ENCODE results near the gene ZNF670.
A peak's percentile ranks its signal among the peaks of the same experiment; 100 is the strongest.

ZNF670 gene

GRCh38 chr1:247119600-247120407 lies 41.2 kb upstream of the ZNF670 start:
- POLR2A ChIA-PET = no interaction called here
- CTCF ChIA-PET = interaction anchor here (1.1 to 1.4 kb wide), 2 partner anchors 10 to 42 kb away, joined by 3 to 4 read pairs; partner anchors contain the start of gene ZNF670
- H3K4me1 ChIP-seq (ENCODE audit: control extremely low read depth in 1 of 4, control insufficient read depth in 4 of 4, insufficient read depth in 4 of 4, low read length in 3 of 4) = no peaks in the 10 kb centered on the region
- no peak overlapping the region for H3K27ac ChIP-seq (ENCODE audit: insufficient read depth in 1 of 2, low read depth in 1 of 2, low read length in 2 of 2, poor library complexity in 1 of 2, severe bottlenecking in 2 of 2)
- peaks cover 0 to 3% (median 2%) of the 10 kb centered on the region in 5 experiments for H3K9me3 ChIP-seq (ENCODE audit: control extremely low read depth in 1 of 5, control insufficient read depth in 4 of 5, insufficient read depth in 2 of 5, low read depth in 1 of 5, low read length in 4 of 5)
- no peak for DNase-seq
- H3K27me3 ChIP-seq (replicated peaks in 2 of 5; ENCODE audit: control insufficient read depth in 4 of 5, insufficient read depth in 5 of 5, low read length in 4 of 5) = peaks cover 0 to 1% (median 0%) of the 10 kb centered on the region in 5 experiments
- 97% methylated on average over 16 of the region's 22 CpGs for WGBS (ENCODE audit: insufficient coverage)
- H3K36me3 ChIP-seq (ENCODE audit: control insufficient read depth in 4 of 4, insufficient read depth in 4 of 4, low read length in 3 of 4) = no peaks in the 10 kb centered on the region
- no peak overlapping the region for H3K4me3 ChIP-seq (ENCODE audit: control insufficient read depth in 1 of 7, extremely low read depth in 1 of 7, insufficient read depth in 4 of 7, low read depth in 2 of 7, low read length in 6 of 7)

- H3K9me3 ChIP-seq (ENCODE audit: control extremely low read depth in 1 of 5, control insufficient read depth in 4 of 5, insufficient read depth in 2 of 5, low read depth in 1 of 5, low read length in 4 of 5) = peaks cover 0 to 3% (median 2%) of the 10 kb centered on the region in 5 experiments
- no peak overlapping the region for H3K27ac ChIP-seq (ENCODE audit: insufficient read depth in 1 of 2, low read depth in 1 of 2, low read length in 2 of 2, poor library complexity in 1 of 2, severe bottlenecking in 2 of 2)
- no peaks in the 10 kb centered on the region for H3K36me3 ChIP-seq (ENCODE audit: control insufficient read depth in 4 of 4, insufficient read depth in 4 of 4, low read length in 3 of 4)
- peaks cover 0 to 3% (median 0%) of the 10 kb centered on the region in 5 experiments for H3K27me3 ChIP-seq (replicated peaks in 2 of 5; ENCODE audit: control insufficient read depth in 4 of 5, insufficient read depth in 5 of 5, low read length in 4 of 5)
- WGBS (ENCODE audit: insufficient coverage) = 71% methylated on average over 11 of the region's 11 CpGs
- H3K4me3 ChIP-seq (ENCODE audit: control insufficient read depth in 1 of 7, extremely low read depth in 1 of 7, insufficient read depth in 4 of 7, low read depth in 2 of 7, low read length in 6 of 7) = no peak overlapping the region
- CTCF ChIA-PET = interaction anchor here (1.1 to 1.4 kb wide), 2 partner anchors 9 to 41 kb away, joined by 3 to 4 read pairs; partner anchors contain the start of gene ZNF670
- no peaks in the 10 kb centered on the region for H3K4me1 ChIP-seq (ENCODE audit: control extremely low read depth in 1 of 4, control insufficient read depth in 4 of 4, insufficient read depth in 4 of 4, low read length in 3 of 4)
- peak; percentile 76 to 86 (median 80) for DNase-seq
- POLR2A ChIA-PET = no interaction called here
Observed at GRCh38 chr1:247118946-247119446, 40.4 kb upstream of the ZNF670 start.

GRCh38 chr1:247115545-247115944 lies 36.9 kb upstream of the ZNF670 start:
- H3K27ac ChIP-seq (ENCODE audit: insufficient read depth in 1 of 2, low read depth in 1 of 2, low read length in 2 of 2, poor library complexity in 1 of 2, severe bottlenecking in 2 of 2) = no peak overlapping the region
- H3K4me3 ChIP-seq (ENCODE audit: control insufficient read depth in 1 of 7, extremely low read depth in 1 of 7, insufficient read depth in 4 of 7, low read depth in 2 of 7, low read length in 6 of 7) = no peak overlapping the region
- 94% methylated on average over 7 of the region's 12 CpGs for WGBS (ENCODE audit: insufficient coverage)
- no peaks in the 10 kb centered on the region for H3K9me3 ChIP-seq (ENCODE audit: control extremely low read depth in 1 of 5, control insufficient read depth in 4 of 5, insufficient read depth in 2 of 5, low read depth in 1 of 5, low read length in 4 of 5)
- DNase-seq = no peak
- POLR2A ChIA-PET = no interaction called here
- no peaks in the 10 kb centered on the region for H3K36me3 ChIP-seq (ENCODE audit: control insufficient read depth in 4 of 4, insufficient read depth in 4 of 4, low read length in 3 of 4)
- H3K4me1 ChIP-seq (ENCODE audit: control extremely low read depth in 1 of 4, control insufficient read depth in 4 of 4, insufficient read depth in 4 of 4, low read length in 3 of 4) = peaks cover 0 to 19% (median 17%) of the 10 kb centered on the region in 4 experiments
- CTCF ChIA-PET = no interaction called here
- H3K27me3 ChIP-seq (replicated peaks in 2 of 5; ENCODE audit: control insufficient read depth in 4 of 5, insufficient read depth in 5 of 5, low read length in 4 of 5) = peaks cover 0 to 36% (median 11%) of the 10 kb centered on the region in 5 experiments

- H3K9me3 ChIP-seq (ENCODE audit: control extremely low read depth in 1 of 5, control insufficient read depth in 4 of 5, insufficient read depth in 2 of 5, low read depth in 1 of 5, low read length in 4 of 5) = no peaks in the 10 kb centered on the region
- peaks cover 0 to 38% (median 13%) of the 10 kb centered on the region in 5 experiments for H3K27me3 ChIP-seq (replicated peaks in 2 of 5; ENCODE audit: control insufficient read depth in 4 of 5, insufficient read depth in 5 of 5, low read length in 4 of 5)
- no peak overlapping the region for H3K4me3 ChIP-seq (ENCODE audit: control insufficient read depth in 1 of 7, extremely low read depth in 1 of 7, insufficient read depth in 4 of 7, low read depth in 2 of 7, low read length in 6 of 7)
- CTCF ChIA-PET = no interaction called here
- no peak overlapping the region for H3K27ac ChIP-seq (ENCODE audit: insufficient read depth in 1 of 2, low read depth in 1 of 2, low read length in 2 of 2, poor library complexity in 1 of 2, severe bottlenecking in 2 of 2)
- peaks cover 0 to 20% (median 18%) of the 10 kb centered on the region in 4 experiments for H3K4me1 ChIP-seq (ENCODE audit: control extremely low read depth in 1 of 4, control insufficient read depth in 4 of 4, insufficient read depth in 4 of 4, low read length in 3 of 4)
- WGBS (ENCODE audit: insufficient coverage) = 88% methylated on average over 6 of the region's 7 CpGs
- DNase-seq = no peak
- POLR2A ChIA-PET = no interaction called here
- H3K36me3 ChIP-seq (ENCODE audit: control insufficient read depth in 4 of 4, insufficient read depth in 4 of 4, low read length in 3 of 4) = no peaks in the 10 kb centered on the region
Observed at GRCh38 chr1:247115141-247115510, 36.5 kb upstream of the ZNF670 start.

GRCh38 chr1:247114351-247115140 lies 35.9 kb upstream of the ZNF670 start:
- ChIA-PET POLR2A (no interaction called here), CTCF (no interaction called here)
- Histone ChIP-seq H3K36me3 (ENCODE audit: control insufficient read depth in 4 of 4, insufficient read depth in 4 of 4, low read length in 3 of 4) (no peaks in the 10 kb centered on the region), H3K9me3 (ENCODE audit: control extremely low read depth in 1 of 5, control insufficient read depth in 4 of 5, insufficient read depth in 2 of 5, low read depth in 1 of 5, low read length in 4 of 5) (no peaks in the 10 kb centered on the region), H3K4me3 (ENCODE audit: control insufficient read depth in 1 of 7, extremely low read depth in 1 of 7, insufficient read depth in 4 of 7, low read depth in 2 of 7, low read length in 6 of 7) (no peak overlapping the region), H3K4me1 (ENCODE audit: control extremely low read depth in 1 of 4, control insufficient read depth in 4 of 4, insufficient read depth in 4 of 4, low read length in 3 of 4) (peaks cover 0 to 20% (median 18%) of the 10 kb centered on the region in 4 experiments), H3K27ac (ENCODE audit: insufficient read depth in 1 of 2, low read depth in 1 of 2, low read length in 2 of 2, poor library complexity in 1 of 2, severe bottlenecking in 2 of 2) (no peak overlapping the region), H3K27me3 (replicated peaks in 2 of 5; ENCODE audit: control insufficient read depth in 4 of 5, insufficient read depth in 5 of 5, low read length in 4 of 5) (peaks cover 0 to 41% (median 16%) of the 10 kb centered on the region in 5 experiments)
- WGBS (ENCODE audit: insufficient coverage) = 98% methylated on average over 12 of the region's 13 CpGs
- no peak for DNase-seq

- no peaks in the 10 kb centered on the region for H3K9me3 ChIP-seq (ENCODE audit: control extremely low read depth in 1 of 5, control insufficient read depth in 4 of 5, insufficient read depth in 2 of 5, low read depth in 1 of 5, low read length in 4 of 5)
- ChIA-PET POLR2A (no interaction called here), CTCF (no interaction called here)
- H3K36me3 ChIP-seq (ENCODE audit: control insufficient read depth in 4 of 4, insufficient read depth in 4 of 4, low read length in 3 of 4) = no peaks in the 10 kb centered on the region
- peaks cover 0 to 20% (median 18%) of the 10 kb centered on the region in 4 experiments for H3K4me1 ChIP-seq (ENCODE audit: control extremely low read depth in 1 of 4, control insufficient read depth in 4 of 4, insufficient read depth in 4 of 4, low read length in 3 of 4)
- H3K4me3 ChIP-seq (ENCODE audit: control insufficient read depth in 1 of 7, extremely low read depth in 1 of 7, insufficient read depth in 4 of 7, low read depth in 2 of 7, low read length in 6 of 7) = no peak overlapping the region
- H3K27ac ChIP-seq (ENCODE audit: insufficient read depth in 1 of 2, low read depth in 1 of 2, low read length in 2 of 2, poor library complexity in 1 of 2, severe bottlenecking in 2 of 2) = no peak overlapping the region
- 100% methylated on average over 5 of the region's 5 CpGs for WGBS (ENCODE audit: insufficient coverage)
- no peak for DNase-seq
- peaks cover 0 to 48% (median 20%) of the 10 kb centered on the region in 5 experiments for H3K27me3 ChIP-seq (replicated peaks in 2 of 5; ENCODE audit: control insufficient read depth in 4 of 5, insufficient read depth in 5 of 5, low read length in 4 of 5)
Observed at GRCh38 chr1:247113733-247114271, 35.2 kb upstream of the ZNF670 start.

All from common myeloid progenitor, CD34-positive (primary cell).